Sigmoid colon (tissue), 4 donors: Measurements from ENCODE around the gene GALNT7.

Experiments used
- CTCF ChIP-seq, 4 experiments: fragments of 450-650 bp in 3 of 4; fragments of 200-600 bp in 1 of 4; IDR thresholded peaks; one replicate each; pipeline ENCODE4 v1.5.1; 2016 to 2019; ENCODE audit warnings: antibody characterized with exemption in 4 of 4, mild to moderate bottlenecking in 3 of 4, moderate library complexity in 2 of 4
- POLR2A ChIP-seq, 2 donors: fragments of 450-650 bp; IDR thresholded peaks; one replicate each; pipeline ENCODE4 v1.6.1; 2016; ENCODE audit warnings: antibody characterized with exemption in 2 of 2, mild to moderate bottlenecking in 2 of 2, moderate library complexity in 2 of 2
- POLR2AphosphoS5 ChIP-seq, 4 donors: sonication (generic); formaldehyde crosslinking; IDR thresholded peaks; one replicate each; pipeline ENCODE4 v1.6.1; 2017; ENCODE audit warnings: antibody characterized with exemption in 4 of 4

GRCh38 chr4:173254646-173255045 lies 86.0 kb downstream of the GALNT7 start:
- TF ChIP-seq CTCF (IDR thresholded peaks at IDR 0.05) (no peak), POLR2AphosphoS5 (IDR thresholded peaks at IDR 0.05) (no peak), POLR2A (IDR thresholded peaks at IDR 0.05) (no peak)
